GM19467 (cell line): ENCODE measurements around the gene TELO2.

Experiments used
- ATAC-seq: cut with Tn5 transposase; IDR thresholded peaks from one replicate; pipeline ENCODE4 v1.9.1; 2021; ENCODE audit warnings: mild to moderate bottlenecking, moderate library complexity; ENCODE audit not compliant: unreplicated experiment

Gene TELO2

GRCh38 chr16:1550069-1550468 is 56.9 kb downstream of the TELO2 start:
- no peak for ATAC-seq

- ATAC-seq = no peak
These were observed 57.5 kb downstream of the TELO2 start for GRCh38 chr16:1550696-1551095.

- ATAC-seq = no peak
These were observed 58.0 kb downstream of the TELO2 start for GRCh38 chr16:1551166-1551565.

GRCh38 chr16:1552129-1552528 is 59.0 kb downstream of the TELO2 start:
- ATAC-seq = no peak

GRCh38 chr16:1553946-1554825 is 61.0 kb downstream of the TELO2 start:
- ATAC-seq = no peak

- ATAC-seq = no peak
These were observed 61.8 kb downstream of the TELO2 start for GRCh38 chr16:1554826-1555445.

GRCh38 chr16:1556254-1556653 is 63.1 kb downstream of the TELO2 start:
- ATAC-seq = no peak

- ATAC-seq = no peak
These were observed 63.9 kb downstream of the TELO2 start for GRCh38 chr16:1557074-1557473.

- no peak for ATAC-seq
These were observed 64.4 kb downstream of the TELO2 start for GRCh38 chr16:1557576-1557975.

GRCh38 chr16:1559446-1559975 is 66.4 kb downstream of the TELO2 start:
- no peak for ATAC-seq
